NT2/D1 (cell line): ENCODE measurements around the gene RAB7A.

Source experiments
- SUZ12 ChIP-seq: IDR thresholded peaks from 2 replicates; pipeline ENCODE4 v1.6.1; 2011; ENCODE audit not compliant: insufficient read length, insufficient read depth; ENCODE audit errors: extremely low read depth
- YY1 ChIP-seq: IDR thresholded peaks from 2 replicates; pipeline ENCODE4 v1.6.1; 2011; ENCODE audit not compliant: insufficient read length, insufficient read depth
- ZNF274 ChIP-seq: IDR thresholded peaks from 2 replicates; pipeline ENCODE4 v1.6.1; 2011; ENCODE audit warnings: mild to moderate bottlenecking, low read depth, low read length

GRCh38 chr3:128709506-128710210 lies 16.3 kb upstream of the RAB7A start:
- TF ChIP-seq YY1 (no peak), ZNF274 (no peak), SUZ12 (no peak)
